IPS-NIHi7 (cell line): Measurements from ENCODE around the gene ZBTB24.

Experiments
- DNase-seq: peaks from one replicate; pipeline ENCODE4 v3.0.0; 2012; ENCODE audit warnings: mixed read lengths; ENCODE audit errors: extremely low spot score

Gene ZBTB24

GRCh38 chr6:109451376-109451775 is 31.6 kb downstream of the ZBTB24 start:
- no peak for DNase-seq

- no peak for DNase-seq
These were observed 32.2 kb downstream of the ZBTB24 start for GRCh38 chr6:109450801-109451200.

GRCh38 chr6:109449795-109450673 is 33.0 kb downstream of the ZBTB24 start:
- no peak for DNase-seq

GRCh38 chr6:109449064-109449794 is 33.8 kb downstream of the ZBTB24 start:
- DNase-seq: no peak

GRCh38 chr6:109448615-109449014 is 34.4 kb downstream of the ZBTB24 start:
- no peak for DNase-seq

- DNase-seq: peak; percentile 18
These were observed 35.0 kb downstream of the ZBTB24 start for GRCh38 chr6:109447878-109448555.

GRCh38 chr6:109447087-109447486 is 35.9 kb downstream of the ZBTB24 start:
- no peak for DNase-seq

- DNase-seq: no peak
These were observed 36.5 kb downstream of the ZBTB24 start for GRCh38 chr6:109446541-109446940.

GRCh38 chr6:109446072-109446471 is 36.9 kb downstream of the ZBTB24 start:
- no peak for DNase-seq

- no peak for DNase-seq
These were observed 37.6 kb downstream of the ZBTB24 start for GRCh38 chr6:109445382-109445781.

GRCh38 chr6:109443425-109443950 is 39.5 kb downstream of the ZBTB24 start:
- DNase-seq: no peak

GRCh38 chr6:109442393-109442924 is 40.6 kb downstream of the ZBTB24 start:
- no peak for DNase-seq

- DNase-seq: peak; percentile 69
These were observed 41.8 kb downstream of the ZBTB24 start for GRCh38 chr6:109441069-109441816.

GRCh38 chr6:109440331-109441068 is 42.5 kb downstream of the ZBTB24 start, which contains the start of the genes PPIL6 and SMPD2:
Gene PPIL6 (minus strand): TSS chr6:109440628. CDS start chr6:109440590, 38 bp downstream.
Gene SMPD2 (plus strand): TSS chr6:109440724. CDS start chr6:109441122, 398 bp downstream.
- peak; percentile 97 for DNase-seq

GRCh38 chr6:109436041-109436440 is 47.0 kb downstream of the ZBTB24 start:
- no peak for DNase-seq

- DNase-seq: no peak
These were observed 48.6 kb downstream of the ZBTB24 start for GRCh38 chr6:109434456-109434855.

- DNase-seq: no peak
These were observed 53.5 kb downstream of the ZBTB24 start for GRCh38 chr6:109429496-109429895.

- no peak for DNase-seq
These were observed 54.0 kb downstream of the ZBTB24 start for GRCh38 chr6:109428889-109429477.

GRCh38 chr6:109424946-109425345 is 58.1 kb downstream of the ZBTB24 start:
- DNase-seq: no peak

GRCh38 chr6:109421184-109421583 is 61.8 kb downstream of the ZBTB24 start:
- DNase-seq: no peak
